ENCODE data around the gene TRAPPC6A.
"Not testable (repeated sequence)": the region's sequence is repeated elsewhere in the genome, so short reads cannot be mapped to it uniquely, and the experiment has no call there.

TRAPPC6A gene

DNA sequence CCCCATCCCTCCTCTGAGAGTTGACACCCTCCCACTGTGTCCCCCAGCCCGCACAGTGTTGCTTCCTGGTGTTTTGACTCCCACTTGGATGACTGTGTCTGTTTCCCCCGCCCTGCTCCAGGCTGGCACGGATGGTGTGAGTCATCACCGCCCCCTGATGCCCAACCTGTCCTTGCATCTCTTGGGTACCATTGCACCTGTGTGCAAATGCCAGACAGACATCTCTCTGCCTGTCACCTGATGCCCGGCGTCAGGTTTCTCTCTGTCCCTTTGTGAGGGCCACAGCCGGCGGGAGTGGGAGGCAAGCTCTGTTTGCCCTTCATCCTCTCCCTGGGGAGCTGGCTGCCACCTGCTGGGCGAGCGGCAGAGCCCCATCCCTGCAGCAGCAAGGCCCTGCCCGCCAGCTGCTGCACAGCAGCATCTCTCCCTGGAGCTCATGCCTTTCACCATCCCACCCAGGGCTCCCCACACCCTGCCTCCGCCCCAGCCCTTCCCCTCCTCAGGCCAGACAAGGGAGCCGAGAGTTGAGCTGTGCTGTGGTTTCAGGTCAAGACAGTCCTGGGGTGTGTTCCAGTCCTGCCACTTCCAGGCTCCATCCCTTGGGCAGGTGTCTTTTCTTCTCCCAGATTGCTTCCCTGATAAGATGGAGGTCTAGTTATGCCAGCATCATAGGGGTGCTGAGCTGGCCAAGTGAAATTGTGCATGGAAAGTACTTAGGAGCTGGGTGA lies 47.0 kb downstream of the TRAPPC6A start:
- DNase-seq (ENCODE audit: low read depth in 2 of 2), result no peak

DNA sequence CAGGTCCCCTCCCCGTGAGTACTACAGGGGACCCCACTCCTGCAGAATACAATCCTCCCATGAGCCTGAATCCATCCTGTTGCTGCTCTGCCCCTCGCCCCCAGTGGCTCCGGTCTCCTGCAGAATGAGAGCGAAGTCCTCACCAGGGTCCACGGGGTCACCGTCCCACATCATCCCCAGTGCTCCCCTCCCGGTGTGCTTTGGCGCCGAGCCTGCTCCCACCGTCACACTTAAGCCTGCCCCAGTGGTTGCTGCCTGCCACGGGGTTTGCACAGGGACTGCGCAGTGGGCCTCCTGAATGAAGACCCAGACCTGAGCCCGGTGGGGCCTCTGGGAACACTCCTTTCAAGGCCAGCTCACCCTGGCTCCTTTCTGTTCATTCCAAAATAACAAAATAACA lies 47.8 kb downstream of the TRAPPC6A start:
- DNase-seq (ENCODE audit: low read depth in 2 of 2), result no peak

- DNase-seq (ENCODE audit: low read depth in 2 of 2), result no peak
Measured at GRCh38 chr19:45128806-45129205, 49.2 kb downstream of the TRAPPC6A start.

DNA sequence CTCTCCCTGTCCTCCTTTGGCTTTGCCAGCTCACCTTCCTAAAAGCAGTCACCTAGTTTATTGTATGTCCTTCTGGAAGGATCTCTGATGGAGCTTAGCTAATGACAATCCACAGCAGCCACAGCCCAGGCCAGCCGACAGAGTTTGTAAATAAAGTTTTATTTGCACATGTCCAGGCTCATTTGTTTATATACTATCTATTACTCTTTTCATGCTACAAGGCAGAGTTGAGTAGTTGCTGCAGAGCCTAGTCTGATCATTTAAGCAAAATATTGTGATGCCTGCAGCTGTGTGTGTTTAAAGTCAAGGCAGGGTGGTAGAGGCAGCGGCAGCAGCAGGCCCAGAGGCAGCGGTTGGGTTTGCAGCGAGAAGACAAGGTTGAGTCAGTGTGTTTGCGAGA lies 49.9 kb downstream of the TRAPPC6A start:
- DNase-seq (ENCODE audit: low read depth in 2 of 2), result no peak

DNA sequence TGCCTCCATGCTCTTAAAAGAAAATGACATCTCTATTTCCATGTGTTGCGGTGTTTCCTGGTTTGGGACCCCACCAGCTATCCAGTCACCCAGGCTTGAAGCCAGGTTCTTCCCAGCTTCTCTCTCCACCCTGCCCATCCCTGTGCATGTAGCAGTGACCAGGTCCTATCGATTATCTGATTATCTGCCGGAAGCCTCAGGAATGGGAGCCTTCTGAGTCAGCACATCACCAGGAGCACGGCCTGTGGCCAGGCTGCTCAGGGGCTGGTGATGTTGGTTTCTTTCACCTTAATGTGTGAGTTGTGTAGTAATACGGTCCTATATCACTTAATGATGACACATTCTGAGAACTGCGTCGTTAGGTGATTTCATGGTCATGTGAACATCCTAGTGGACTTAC lies 51.4 kb downstream of the TRAPPC6A start:
- DNase-seq (ENCODE audit: low read depth in 2 of 2), result no peak

DNA sequence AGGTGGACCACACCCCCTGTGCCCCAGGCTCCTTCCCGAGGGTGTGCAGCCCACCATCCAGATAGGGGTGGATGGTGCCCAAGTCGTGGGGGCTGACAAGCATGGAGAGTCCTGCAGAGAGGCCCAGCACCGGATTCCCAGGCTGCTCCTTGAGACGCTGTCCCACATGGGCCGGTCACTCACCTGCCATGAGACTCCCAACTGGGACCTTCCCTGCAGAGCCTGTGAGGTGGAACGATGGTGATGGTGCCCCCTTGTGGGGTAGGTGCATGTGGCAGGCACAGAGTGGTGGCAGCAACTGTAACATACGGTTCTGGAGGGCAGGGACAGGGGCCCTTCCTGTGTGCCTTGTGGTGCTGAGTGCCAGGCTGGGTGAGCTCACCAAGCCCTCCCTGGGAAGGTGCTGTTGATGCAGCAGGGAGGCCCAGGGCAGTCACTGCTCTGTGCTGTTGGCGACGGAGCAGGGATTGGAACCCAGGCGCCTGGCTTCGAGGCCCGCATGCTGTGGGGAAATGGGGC lies 52.0 kb downstream of the TRAPPC6A start:
- DNase-seq (ENCODE audit: low read depth in 2 of 2), result peak; percentile 23 to 24

GRCh38 chr19:45125360-45125759 lies 52.7 kb downstream of the TRAPPC6A start:
- DNase-seq (ENCODE audit: low read depth in 2 of 2), result no peak

DNA sequence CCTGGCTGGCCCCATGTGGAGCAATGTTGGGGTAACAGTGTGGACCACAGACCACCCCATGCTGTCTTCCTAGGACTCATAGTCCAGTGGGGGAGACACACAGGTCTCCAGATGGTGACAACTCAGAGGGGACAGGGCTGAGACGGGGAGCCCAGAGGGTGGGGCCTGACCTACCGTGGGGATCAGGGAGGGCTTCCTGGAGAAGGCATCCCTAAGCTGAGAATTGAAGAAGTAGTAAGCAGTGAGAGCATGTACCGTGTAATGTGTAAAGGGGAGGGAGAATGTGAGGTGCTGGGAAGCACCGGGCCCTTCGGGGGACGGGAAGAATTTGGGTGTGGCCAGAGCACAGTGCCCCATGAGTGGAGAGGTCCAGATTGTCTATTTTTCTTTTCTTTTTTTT lies 54.0 kb downstream of the TRAPPC6A start:
- no peak for DNase-seq (ENCODE audit: low read depth in 2 of 2)

DNA sequence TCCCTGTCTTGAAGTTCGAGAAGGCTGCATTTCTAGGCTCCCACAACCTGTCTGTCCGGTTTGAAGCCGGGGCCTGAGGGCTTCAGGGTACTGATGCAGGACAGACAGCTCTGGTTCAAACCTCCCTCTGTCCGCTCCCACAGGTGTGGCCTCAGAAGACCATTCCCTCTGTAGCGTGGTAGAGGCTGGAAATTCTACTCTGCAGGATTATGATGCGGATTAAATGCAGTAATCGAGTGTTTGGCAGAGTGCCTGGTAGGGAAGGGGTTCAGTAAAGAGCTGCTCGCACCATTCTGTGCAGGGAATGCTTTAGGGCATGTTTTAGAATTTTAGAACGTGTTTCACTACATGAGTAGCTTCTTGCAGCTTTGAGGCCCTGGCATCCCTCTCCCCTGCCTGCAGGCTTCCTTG lies 54.6 kb downstream of the TRAPPC6A start:
- no peak for DNase-seq (ENCODE audit: low read depth in 2 of 2)

DNA sequence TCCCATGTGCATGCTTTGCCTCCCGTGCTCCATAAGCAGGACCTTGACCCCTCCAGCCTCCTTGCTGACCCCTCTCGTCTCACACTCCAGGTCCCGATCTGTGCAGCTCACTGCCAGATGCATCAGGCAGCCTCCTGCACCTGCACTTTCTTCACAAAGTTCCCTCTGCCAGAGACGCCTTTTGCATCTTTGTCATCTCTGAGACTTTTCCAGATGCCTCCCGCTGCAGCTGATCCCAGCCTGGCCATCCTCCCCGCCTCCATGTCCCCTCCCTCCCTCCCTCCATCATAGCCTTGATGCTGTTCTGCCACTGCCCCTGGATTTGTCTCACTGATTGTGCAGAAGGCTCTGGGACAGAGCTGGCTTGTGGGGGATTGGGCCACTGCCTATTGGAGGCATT lies 55.2 kb downstream of the TRAPPC6A start:
- no peak for DNase-seq (ENCODE audit: low read depth in 2 of 2)

- no peak for DNase-seq (ENCODE audit: low read depth in 2 of 2)
Measured at GRCh38 chr19:45121827-45122345, 56.2 kb downstream of the TRAPPC6A start.

- no peak for DNase-seq (ENCODE audit: low read depth in 2 of 2)
Measured at GRCh38 chr19:45119582-45119981, 58.5 kb downstream of the TRAPPC6A start.

DNA sequence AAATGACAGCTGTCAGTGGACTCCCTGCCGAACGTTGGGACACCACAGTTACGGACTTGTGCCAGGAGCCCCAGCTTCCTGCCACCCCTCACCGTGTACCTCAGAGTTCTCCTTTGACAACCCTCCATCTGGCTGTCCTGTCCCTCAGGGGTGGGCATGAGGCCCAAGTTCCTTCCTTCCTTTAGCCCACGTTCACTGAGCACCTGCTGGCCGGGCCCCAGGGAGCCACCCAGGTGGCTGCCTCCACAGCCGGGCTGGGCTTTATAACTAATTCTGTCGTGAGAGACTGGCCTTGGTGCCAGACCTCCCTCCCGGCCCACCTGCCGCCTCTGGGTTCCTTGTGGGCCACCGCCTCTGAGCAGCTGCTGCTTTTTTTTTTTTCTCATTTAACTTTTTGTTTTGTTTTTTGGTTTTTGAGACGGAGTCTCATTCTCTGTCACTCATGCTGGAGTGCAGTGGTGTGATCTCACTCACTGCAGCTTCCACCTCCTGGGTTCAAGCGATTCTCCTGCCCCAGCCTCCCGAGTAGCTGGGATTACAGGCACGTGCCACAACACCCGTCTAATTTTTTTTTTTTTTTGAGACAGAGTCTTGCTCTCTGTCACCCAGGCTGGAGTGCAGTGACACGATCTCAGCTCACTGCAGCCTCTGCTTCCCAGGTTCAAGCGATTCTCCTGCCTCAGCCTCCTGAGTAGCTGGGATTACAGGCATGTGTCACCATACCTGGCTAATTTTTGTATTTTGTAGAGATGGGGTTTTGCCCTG lies 59.3 kb downstream of the TRAPPC6A start:
- DNase-seq (ENCODE audit: low read depth in 2 of 2), result not testable (repeated sequence)

GRCh38 chr19:45118106-45118505 lies 59.9 kb downstream of the TRAPPC6A start:
- DNase-seq (ENCODE audit: low read depth in 2 of 2), result no peak

DNA sequence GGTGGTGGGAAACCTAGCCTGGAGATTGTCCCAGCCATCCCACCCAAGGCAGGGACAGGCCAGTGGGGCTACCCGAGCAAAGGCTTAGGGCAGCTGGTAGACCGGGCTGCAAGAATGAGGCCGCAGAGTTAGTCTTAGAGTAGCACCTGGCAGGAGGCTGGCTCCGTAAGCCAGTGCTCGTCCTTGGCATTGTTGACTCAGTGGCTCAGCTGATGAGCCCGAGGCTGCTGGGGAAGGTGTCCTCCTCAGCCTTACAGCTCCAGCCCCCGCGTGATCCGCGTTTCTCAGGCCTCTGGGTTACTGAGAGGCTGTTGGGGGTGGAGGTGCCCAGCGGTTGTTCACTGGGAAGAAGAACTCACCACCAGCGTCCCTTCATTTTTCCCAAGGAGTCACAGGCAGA lies 60.4 kb downstream of the TRAPPC6A start:
- no peak for DNase-seq (ENCODE audit: low read depth in 2 of 2)

DNA sequence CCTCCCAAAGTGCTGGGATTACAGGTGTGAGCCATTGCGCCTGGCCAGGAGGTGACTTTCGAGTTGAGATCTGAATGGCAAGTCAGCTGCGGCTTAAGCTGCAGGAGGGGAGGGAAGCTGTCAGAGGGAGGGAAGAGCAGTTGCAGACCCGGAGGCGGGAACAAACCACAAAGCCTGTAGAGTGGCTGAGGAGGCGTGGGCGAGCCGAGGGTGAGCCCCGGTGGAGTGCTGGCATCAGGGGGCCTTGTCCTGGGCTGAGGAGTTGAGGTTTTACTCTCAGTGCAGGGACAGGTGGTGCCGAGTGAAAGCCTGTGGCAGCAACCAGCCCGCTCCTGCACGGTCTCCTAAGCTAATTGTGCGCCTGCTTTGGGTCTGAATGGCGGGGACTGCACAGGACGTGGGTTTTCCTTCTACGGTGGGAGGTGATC lies 60.9 kb downstream of the TRAPPC6A start:
- peak; percentile 37 to 41 for DNase-seq (ENCODE audit: low read depth in 2 of 2)

DNA sequence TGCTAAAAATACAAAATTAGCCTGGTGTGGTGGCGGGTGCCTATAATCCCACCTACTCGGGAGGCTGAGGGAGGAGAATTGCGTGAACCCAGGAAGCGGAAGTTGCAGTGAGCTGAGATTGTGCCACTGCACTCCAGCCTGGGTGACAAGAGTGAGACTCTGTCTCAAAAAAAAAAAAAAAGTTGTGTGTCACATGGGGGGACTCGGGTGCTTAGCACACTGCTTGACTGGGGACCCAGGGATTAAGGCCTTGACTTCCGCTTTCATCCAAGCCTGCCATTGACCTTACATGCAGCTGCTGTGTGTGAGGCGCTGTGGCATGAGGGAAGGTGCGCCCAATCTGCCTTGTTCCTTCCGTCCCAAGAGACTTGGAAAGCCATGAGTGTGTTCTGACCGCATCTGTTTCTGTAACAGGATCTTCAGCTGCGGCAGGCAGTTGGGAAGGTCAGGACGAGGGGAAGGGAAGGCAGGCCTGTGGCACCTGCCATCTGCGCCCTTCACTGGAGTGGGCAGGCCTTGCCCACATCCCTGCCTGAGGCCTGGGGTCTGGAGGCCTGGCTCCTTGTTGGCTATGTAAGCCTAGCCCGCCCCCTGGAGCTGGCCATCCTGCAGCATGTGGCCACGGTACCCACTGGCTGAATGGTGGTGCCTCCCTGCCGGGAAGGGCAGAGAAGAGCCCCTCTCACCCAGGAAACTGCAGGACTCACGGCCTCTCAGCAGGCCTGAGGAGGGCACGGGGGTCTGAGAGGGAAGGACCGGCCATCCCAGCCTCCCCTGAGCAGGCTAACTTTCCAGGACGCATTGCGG lies 62.0 kb downstream of the TRAPPC6A start:
- DNase-seq (ENCODE audit: low read depth in 2 of 2), result no peak

DNA sequence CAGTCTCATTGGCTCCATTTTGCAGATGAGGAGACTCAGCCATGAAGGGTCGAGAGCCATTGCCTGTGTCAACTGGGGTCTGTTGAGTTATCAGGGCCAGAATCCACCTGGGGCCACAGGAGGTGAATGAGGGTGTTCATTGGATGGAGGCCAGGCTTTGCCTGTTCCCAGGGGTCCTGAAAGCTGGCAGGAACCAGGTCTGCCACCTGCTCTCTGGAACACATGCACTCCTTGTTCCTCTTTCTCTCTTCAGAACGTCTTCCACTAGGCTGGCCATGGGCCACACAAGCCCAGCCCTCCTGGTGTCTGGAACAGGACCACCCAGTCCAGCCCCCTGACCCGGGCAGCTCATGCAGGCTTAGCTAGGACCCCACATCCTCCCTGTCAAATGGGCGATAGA lies 63.9 kb downstream of the TRAPPC6A start:
- no peak for DNase-seq (ENCODE audit: low read depth in 2 of 2)

DNA sequence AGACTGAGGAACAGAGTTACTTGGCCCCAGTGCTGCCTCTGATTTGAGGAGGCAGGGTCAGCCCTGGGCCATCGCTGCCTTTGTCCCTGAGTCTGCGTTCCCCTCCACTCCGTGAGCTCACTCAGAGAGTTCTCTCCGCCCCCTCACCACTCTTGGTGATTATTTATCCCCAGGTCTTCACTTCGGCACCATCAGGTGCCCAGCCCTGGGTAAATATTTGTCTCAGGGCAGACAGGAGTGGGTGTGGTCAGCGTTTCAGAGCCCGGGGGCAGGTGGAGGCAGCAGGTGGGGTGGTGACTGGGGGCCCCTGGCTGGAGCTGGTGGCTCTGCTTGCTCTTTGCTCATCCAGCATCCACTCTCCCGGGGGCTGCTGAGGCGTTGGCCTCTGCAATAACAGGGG lies 64.4 kb downstream of the TRAPPC6A start:
- DNase-seq (ENCODE audit: low read depth in 2 of 2), result no peak
